ENCODE data around the gene TMEM126A. TPM values are rescaled to one million over a fixed set of nuclear protein-coding genes. Genes with fewer than 3 reads are reported as not detected.

Gene TMEM126A
- total RNA-seq, 1 experiment from 2014 or later = 37.7 TPM

- POLR2A ChIA-PET = no interaction called here
These were observed 25.6 kb downstream of the TMEM126A start for GRCh38 chr11:85673393-85673792.

GRCh38 chr11:85679576-85679975 is 31.8 kb downstream of the TMEM126A start:
- Mint-ChIP-seq H3K36me3 (ENCODE audit: insufficient read depth, unreplicated experiment) (no peaks in the 10 kb centered on the region), H3K4me1 (ENCODE audit: low read depth, unreplicated experiment) (peaks cover 10% of the 10 kb centered on the region), H3K4me3 (ENCODE audit: unreplicated experiment) (no peak overlapping the region), H3K27ac (ENCODE audit: unreplicated experiment) (no peak overlapping the region), H3K9me3 (ENCODE audit: unreplicated experiment) (no peaks in the 10 kb centered on the region), H3K27me3 (ENCODE audit: insufficient read depth, unreplicated experiment) (no peaks in the 10 kb centered on the region)
- Histone ChIP-seq H3K36me3 (ENCODE audit: control insufficient read depth, insufficient read depth, low read length) (no peaks in the 10 kb centered on the region), H3K9me3 (no peaks in the 10 kb centered on the region), H3K4me3 (ENCODE audit: low read depth, low read length) (no peak overlapping the region), H3K4me1 (no peaks in the 10 kb centered on the region), H3K27me3 (replicated peaks; ENCODE audit: control insufficient read depth, insufficient read depth, low read length) (no peaks in the 10 kb centered on the region)
- intact Hi-C loops (cut with micrococcal nuclease; ENCODE audit: unreplicated experiment) = no loop called here
- CTCF ChIA-PET = no interaction called here
- TF ChIP-seq CTCF (IDR thresholded peaks at IDR 0.05; ENCODE audit: insufficient read depth in 1 of 2, low read depth in 1 of 2, low read length in 1 of 2, severe bottlenecking in 1 of 2, unreplicated experiment in 1 of 2) = no peak
- POLR2A ChIA-PET = interaction anchor here (1.0 to 1.4 kb wide), 2 partner anchors 15 to 16 kb away, joined by 3 read pairs; partner anchors contain the start of gene CREBZF
- no peak for DNase-seq
- BruUV-seq (replicated peaks) = no TSS peak

More at GRCh38 chr11:85673393-85673792, 25.6 kb downstream of the TMEM126A start:
- no peak for TF ChIP-seq CTCF (IDR thresholded peaks at IDR 0.05; ENCODE audit: insufficient read depth in 1 of 2, low read depth in 1 of 2, low read length in 1 of 2, severe bottlenecking in 1 of 2, unreplicated experiment in 1 of 2)
- H3K36me3 ChIP-seq (ENCODE audit: control insufficient read depth, insufficient read depth, low read length) = no peaks in the 10 kb centered on the region
- no peaks in the 10 kb centered on the region for H3K4me1 ChIP-seq
- intact Hi-C loops (cut with micrococcal nuclease; ENCODE audit: unreplicated experiment) = no loop called here
- CTCF ChIA-PET = no interaction called here
- DNase-seq = no peak
- H3K36me3 Mint-ChIP-seq (ENCODE audit: insufficient read depth, unreplicated experiment) = no peaks in the 10 kb centered on the region
- BruUV-seq (replicated peaks) = no TSS peak
- H3K4me3 Mint-ChIP-seq (ENCODE audit: unreplicated experiment) = no peak overlapping the region
- H3K9me3 Mint-ChIP-seq (ENCODE audit: unreplicated experiment) = peaks cover 20% of the 10 kb centered on the region
- H3K27ac Mint-ChIP-seq (ENCODE audit: unreplicated experiment) = no peak overlapping the region
- H3K9me3 ChIP-seq = peaks cover 6% of the 10 kb centered on the region; the same call in 1 of the 2 replicates
- no peaks in the 10 kb centered on the region for H3K27me3 Mint-ChIP-seq (ENCODE audit: insufficient read depth, unreplicated experiment)
- H3K4me3 ChIP-seq (ENCODE audit: low read depth, low read length) = no peak overlapping the region
- H3K27me3 ChIP-seq (replicated peaks; ENCODE audit: control insufficient read depth, insufficient read depth, low read length) = no peaks in the 10 kb centered on the region
- H3K4me1 Mint-ChIP-seq (ENCODE audit: low read depth, unreplicated experiment) = no peaks in the 10 kb centered on the region

GRCh38 chr11:85680897-85681296 is 33.1 kb downstream of the TMEM126A start:
- Histone ChIP-seq H3K4me1 (no peaks in the 10 kb centered on the region), H3K4me3 (ENCODE audit: low read depth, low read length) (no peak overlapping the region), H3K36me3 (ENCODE audit: control insufficient read depth, insufficient read depth, low read length) (no peaks in the 10 kb centered on the region), H3K27me3 (replicated peaks; ENCODE audit: control insufficient read depth, insufficient read depth, low read length) (no peaks in the 10 kb centered on the region), H3K9me3 (no peaks in the 10 kb centered on the region)
- Mint-ChIP-seq H3K36me3 (ENCODE audit: insufficient read depth, unreplicated experiment) (peaks cover 11% of the 10 kb centered on the region), H3K9me3 (ENCODE audit: unreplicated experiment) (no peaks in the 10 kb centered on the region), H3K27me3 (ENCODE audit: insufficient read depth, unreplicated experiment) (no peaks in the 10 kb centered on the region), H3K27ac (ENCODE audit: unreplicated experiment) (no peak overlapping the region), H3K4me3 (ENCODE audit: unreplicated experiment) (no peak overlapping the region), H3K4me1 (ENCODE audit: low read depth, unreplicated experiment) (peaks cover 21% of the 10 kb centered on the region)
- ChIA-PET POLR2A (no interaction called here), CTCF (no interaction called here)
- intact Hi-C loops (cut with micrococcal nuclease; ENCODE audit: unreplicated experiment) = no loop called here
- TF ChIP-seq CTCF (IDR thresholded peaks at IDR 0.05; ENCODE audit: insufficient read depth in 1 of 2, low read depth in 1 of 2, low read length in 1 of 2, severe bottlenecking in 1 of 2, unreplicated experiment in 1 of 2) = no peak
- no TSS peak for BruUV-seq (replicated peaks)
- no peak for DNase-seq
